Activated CD8-positive, alpha-beta memory T cell treated with anti-CD3 and anti-CD28 coated beads, Interleukin-2, amount 50 U/mL, for 24 hours (primary cell): Measurements from ENCODE around the gene PDCL3.

ENCODE experiments used
- DNase-seq: peaks from one replicate; pipeline ENCODE4 v3.0.0-alpha.2; 2020; ENCODE audit errors: extremely low read depth

PDCL3 gene

GRCh38 chr2:100560216-100560830 is 2.5 kb upstream of the PDCL3 start:
- no peak for DNase-seq

DNA sequence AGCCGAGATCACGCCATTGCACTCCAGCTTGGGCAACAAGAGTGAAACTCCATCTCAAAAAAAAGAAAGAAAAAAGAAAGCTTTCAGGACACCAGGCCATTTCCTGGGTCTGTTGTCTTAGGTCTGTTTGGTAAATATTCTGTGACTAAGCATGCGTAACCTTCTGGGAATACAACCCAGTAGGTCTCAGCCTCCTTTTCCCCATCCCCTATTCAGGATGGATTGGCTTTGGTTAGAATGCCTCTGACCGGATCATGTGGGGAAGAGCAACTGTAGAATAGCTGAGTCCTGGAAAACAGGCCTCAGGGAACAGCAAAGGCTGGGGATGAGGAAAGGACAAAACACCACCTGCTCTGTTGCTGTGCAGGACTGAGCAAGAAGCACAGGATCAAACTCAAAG is 1.6 kb upstream of the PDCL3 start:
- DNase-seq = no peak

DNA sequence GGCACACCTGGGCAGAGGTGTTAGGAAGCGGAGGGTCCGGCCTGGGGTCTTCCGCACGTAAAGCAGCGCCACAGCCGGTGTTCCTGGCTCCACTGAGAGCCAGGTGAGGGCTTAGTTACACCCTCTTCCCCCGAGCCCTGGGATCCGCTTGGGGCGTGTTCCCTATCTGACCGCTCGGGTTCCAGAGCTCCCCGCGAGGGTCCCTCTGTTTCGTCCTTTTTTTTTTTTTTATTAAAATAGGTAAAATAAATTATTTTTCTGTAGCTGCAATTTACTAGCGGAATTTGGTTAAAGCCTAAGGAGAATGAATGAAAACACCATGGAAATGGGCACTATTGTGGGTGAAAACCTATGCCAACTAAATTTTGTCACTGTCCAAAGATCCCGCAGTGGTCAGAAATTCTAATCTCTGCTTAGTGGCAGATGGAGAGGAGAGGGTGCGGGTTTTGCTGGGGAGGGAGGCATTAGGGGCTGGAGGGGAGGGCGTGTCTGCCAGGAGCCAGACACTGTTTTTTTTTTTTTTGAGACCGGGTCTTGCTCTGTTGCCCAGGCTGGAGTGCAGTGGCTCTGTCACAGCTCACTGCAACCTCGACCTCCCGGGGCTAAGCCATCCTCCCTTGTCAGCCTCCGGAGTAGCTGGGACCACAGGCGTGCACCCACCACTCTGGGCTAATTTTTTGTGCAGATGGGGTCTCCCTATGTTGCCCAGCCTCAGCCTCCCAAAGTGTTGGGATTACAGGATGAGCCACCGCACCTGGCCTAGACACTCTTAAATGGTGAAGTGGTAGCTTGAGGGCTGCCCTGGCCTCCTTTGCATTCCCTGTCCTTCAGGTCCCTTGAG is 834 bp downstream of the PDCL3 start:
- no peak for DNase-seq

- no peak for DNase-seq
Observed at GRCh38 chr2:100568989-100569388, 6.2 kb downstream of the PDCL3 start.

GRCh38 chr2:100571668-100572067 is 8.9 kb downstream of the PDCL3 start:
- no peak for DNase-seq

DNA sequence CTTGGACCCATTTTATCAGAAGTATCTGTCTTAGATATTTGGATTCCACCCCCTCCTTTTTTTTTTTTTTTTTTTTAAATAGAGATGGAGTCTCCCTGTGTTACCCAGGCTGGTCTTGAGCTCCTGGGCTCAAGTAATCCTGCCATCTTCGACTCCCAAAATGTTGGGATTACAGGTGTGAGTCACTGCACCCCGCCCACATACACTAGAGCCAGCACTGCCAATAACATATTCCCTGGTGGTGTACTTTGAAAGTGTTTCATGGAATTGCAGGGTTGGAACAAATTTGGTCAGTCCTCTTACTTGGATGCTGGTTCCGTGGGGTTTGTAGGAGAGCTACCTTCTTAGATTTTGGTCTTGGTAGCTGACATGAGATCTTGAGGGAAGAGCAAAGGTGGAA is 15.0 kb downstream of the PDCL3 start:
- DNase-seq = no peak

DNA sequence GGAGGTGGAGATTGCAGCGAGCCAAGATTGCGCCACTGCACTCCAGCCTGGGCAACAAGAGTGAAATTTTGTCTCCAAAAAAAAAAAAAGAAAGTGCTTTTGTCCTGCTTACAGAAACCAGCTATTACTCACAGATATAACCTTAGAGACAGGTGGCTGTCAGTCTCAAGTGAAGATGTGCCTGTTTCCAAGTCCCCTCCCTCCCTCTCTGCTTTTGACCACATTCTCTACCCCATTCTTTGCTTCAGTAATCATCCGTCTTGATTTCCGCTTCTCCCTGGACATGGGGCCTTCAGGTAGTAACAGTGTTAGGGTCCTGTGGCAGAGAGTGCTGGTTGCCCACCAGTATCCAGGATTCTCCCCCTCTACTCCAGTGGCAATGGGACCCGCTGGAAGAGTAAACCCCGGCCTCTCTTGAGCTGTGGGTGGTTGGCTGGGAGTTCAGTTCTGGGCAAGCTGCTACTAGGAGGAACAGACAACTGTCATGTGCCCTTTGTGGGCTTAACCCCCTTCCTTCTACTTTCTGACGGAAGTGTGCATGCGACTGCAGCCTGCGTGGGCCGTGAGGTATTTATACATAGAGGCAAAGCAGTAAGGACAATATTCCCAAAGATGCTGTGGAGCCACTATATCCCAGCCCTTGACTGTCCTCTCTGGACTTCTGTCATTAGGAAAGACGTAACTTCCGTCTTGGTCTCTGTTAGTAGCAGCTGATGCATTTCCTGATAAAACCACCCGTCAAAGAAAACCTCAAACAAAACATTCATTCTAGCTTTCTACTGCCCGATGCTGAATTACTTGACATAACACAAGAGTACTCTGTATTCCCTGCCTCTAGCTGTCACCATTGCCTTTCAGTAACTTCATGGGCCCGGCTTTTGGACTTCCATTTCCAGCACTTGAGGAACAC is 17.8 kb downstream of the PDCL3 start:
- no peak for DNase-seq

DNA sequence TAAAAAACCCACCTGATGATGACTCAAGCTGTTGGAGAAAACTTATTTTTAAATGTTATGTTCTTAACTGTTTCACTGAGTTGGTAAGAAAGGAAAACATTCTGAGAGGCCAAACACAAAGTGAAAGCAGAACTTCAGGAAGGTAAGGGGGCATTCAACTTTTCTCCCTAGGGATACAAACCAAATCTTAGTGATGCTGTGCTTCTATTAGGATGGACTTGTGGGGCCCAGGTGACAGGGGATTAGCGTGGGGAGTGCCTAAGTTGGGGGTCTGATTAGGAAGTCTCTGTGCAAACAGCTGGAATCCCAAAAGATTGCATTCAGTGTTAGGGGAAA is 18.5 kb downstream of the PDCL3 start:
- no peak for DNase-seq

- DNase-seq = no peak
Observed at GRCh38 chr2:100584816-100585215, 22.0 kb downstream of the PDCL3 start.

DNA sequence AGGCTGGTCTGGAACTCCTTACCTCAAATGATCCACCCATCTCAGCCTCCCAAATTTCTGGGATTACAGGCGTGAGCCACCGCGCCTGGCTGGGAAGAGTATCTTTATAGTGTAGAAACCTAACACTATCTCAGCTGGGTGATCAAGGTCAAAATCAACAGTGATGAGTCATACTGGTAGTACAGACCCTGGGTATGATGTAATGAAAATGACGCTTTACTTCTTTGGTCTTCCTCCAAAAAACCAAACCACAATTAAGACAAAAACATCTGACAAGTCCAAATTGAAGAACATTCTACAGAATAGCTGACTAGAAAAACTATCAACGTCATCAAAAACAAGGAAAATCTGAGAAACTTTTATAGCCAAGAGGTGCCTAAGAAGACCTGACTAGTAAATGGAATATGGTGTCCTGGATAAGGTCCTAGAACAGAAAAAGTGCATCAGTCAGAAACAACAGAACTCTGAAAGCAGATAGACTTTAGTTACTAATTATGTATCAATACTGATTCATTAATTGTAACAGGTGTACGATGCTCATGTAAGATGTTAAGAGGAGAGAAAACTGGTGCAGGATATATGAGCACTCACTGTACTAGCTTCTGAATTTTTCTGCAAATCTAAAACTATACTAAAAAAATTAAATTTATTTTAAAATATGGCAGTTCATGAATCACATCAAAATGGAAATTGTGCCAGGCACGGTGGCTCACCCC is 25.4 kb downstream of the PDCL3 start:
- no peak for DNase-seq

DNA sequence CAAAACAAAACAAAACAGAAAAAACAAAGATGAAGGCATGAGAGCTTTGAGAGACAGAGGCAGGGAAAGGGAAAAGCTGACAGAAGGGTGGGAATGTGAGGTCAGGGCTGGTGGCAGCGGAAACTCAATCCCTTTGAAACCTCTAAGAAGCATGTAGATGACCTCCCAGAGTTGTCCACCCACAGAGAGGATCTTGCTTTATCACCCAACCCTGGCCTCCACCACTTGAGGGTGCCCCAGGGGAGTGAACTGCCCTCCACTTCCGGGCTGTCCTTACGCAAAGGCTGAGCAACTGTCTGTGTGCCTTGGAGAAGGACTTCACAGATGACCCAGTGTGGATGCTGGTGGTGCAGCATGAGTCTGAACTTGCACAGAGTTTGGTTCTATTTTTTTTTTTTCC is 26.7 kb downstream of the PDCL3 start:
- DNase-seq = no peak

DNA sequence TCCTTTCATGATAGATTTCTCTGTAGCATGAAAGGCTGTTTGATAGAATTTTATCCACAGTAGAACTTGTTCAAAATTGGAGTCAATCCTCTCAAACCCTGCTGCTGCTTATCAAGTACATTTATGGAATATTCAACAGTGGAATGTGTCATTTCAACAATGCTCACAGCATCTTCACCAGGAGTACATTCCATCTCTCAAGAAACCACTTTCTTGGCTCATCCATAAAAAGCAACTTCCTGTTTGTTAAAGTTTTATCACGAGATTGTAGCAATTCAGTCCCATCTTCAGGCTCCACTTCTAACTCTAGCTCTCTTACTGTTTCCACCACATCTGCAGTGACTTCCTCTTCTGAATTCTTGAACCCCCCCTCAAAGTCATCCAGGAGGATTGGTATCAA is 29.4 kb downstream of the PDCL3 start:
- DNase-seq = no peak

DNA sequence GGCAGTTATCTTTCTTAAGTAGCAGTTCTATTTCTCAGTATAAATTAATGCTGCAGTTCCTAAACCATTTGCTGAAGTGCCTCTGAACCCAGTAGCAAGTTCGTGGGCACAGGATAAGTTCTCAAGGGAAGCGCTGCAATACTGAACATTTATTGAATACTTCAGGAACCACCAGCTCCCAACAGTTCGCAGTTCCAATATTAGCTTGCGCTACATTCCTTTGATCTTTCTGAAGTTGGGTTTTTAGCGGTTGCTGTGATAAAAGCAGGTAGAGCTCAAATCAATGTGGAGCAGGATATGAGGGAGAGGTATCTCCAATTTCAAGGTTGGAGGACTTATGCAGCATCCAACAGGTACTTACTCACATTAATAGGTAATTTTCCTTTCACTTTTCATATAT is 33.7 kb downstream of the PDCL3 start:
- DNase-seq = no peak

- DNase-seq = no peak
Observed at GRCh38 chr2:100599566-100599965, 36.8 kb downstream of the PDCL3 start.

GRCh38 chr2:100601661-100602060 is 38.9 kb downstream of the PDCL3 start:
- DNase-seq = no peak

DNA sequence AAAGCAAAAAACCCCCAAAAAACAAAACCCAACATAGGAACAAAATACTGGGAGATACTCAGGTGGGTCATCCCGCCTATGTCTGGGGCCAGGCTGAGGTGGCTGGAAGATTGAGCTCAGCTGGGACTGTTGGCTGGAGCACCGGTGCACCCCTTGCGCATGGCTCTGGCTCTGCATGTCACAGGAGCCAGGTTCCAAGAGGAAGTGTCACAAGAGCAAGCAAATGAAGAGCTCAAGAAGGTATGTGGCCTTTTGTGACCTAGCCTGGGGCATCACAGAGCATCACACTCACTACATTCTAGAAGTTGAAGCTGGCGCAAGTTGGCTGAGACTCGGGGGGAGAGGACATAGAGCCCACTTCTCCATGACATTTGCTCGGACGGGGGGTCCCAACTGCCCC is 40.6 kb downstream of the PDCL3 start:
- DNase-seq = no peak

DNA sequence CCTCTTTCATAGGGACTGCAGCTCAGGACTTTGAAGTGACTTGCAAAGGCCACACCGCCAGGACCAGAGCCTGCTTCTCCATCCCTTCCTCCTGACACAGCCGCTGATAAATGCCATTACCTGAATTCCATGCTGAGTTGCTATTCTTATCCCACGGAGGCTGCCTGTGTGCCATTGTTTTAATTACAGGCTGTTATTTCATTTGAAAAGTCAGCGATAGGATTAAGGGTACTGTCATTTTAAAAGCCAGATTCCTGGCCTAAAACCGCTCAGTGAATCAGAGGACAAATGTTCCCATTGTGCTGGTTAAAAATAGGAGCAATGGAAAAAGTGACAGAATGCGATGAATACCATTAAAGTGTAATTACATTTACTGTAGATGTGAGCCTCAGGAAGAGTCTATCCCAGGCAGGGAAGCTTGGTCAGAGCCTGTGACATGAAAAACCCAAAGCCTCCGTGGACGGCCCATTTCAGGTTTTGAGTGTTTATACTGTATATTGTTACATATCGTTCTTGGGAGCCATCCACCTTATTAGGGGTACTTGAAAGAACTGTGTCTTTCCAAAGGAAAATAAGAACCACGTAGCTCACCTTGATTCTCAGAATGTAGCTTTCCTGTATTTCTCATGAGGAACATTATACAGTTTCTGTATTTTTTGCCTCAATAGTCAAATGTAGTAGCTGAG is 41.3 kb downstream of the PDCL3 start:
- DNase-seq = no peak

- DNase-seq = no peak
Observed at GRCh38 chr2:100606332-100606725, 43.5 kb downstream of the PDCL3 start.

DNA sequence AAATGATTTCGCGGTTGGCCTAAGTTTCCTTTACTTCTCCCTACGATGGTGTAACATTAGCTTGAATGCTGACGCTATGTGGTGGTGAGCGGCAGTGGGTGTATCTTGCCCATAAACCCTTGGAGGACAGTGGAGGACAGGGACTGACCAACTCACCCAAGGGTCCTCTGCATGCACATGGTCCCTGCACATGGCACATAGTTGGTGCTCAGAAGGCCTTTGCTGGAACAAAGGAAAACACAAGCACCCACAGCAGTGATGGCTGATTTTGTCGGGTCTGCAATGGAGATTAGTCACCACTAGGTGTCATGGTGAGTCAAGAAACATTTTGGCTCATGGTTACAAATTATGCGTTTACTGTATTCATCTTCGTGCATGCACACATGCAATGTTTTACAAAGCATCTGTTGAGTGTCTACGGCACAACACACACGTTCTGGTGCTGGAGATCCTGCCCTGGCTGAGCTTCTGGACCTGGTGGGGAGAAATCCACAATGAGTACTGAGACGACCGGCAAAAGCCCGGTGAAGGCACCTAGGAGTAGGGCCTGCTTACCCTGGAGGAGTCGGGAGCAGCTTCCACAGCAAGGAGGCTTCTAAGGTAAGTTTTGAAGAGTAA is 44.0 kb downstream of the PDCL3 start:
- DNase-seq = no peak

GRCh38 chr2:100610381-100610831 is 47.6 kb downstream of the PDCL3 start:
- DNase-seq = peak; percentile 12
